HEK293 (cell line): ENCODE data around the gene HSDL1.

ENCODE experiments used
- HOXD13 ChIP-seq: sonication (generic); formaldehyde crosslinking; IDR thresholded peaks from 2 replicates; pipeline ENCODE4 v1.8.0; 2022; ENCODE audit warnings: missing genetic modification reagents, borderline replicate concordance
- KLF16 ChIP-seq: fragments of 450-650 bp; formaldehyde crosslinking; IDR thresholded peaks from 2 replicates; pipeline ENCODE4 v1.5.1; 2017; ENCODE audit warnings: missing biosample characterization, missing genetic modification characterization
- PRDM2 ChIP-seq: fragments of 450-650 bp; formaldehyde crosslinking; IDR thresholded peaks from 2 replicates; pipeline ENCODE4 v1.5.1; 2016; ENCODE audit warnings: missing biosample characterization, missing genetic modification characterization, borderline replicate concordance
- SP3 ChIP-seq: fragments of 450-650 bp; formaldehyde crosslinking; IDR thresholded peaks from 2 replicates; pipeline ENCODE4 v1.5.1; 2016; ENCODE audit warnings: missing biosample characterization, missing genetic modification characterization
- ZBTB11 ChIP-seq: fragments of 450-650 bp; formaldehyde crosslinking; conservative IDR thresholded peaks from 2 replicates; pipeline ENCODE4 v1.5.1; 2016; ENCODE audit warnings: low read depth, missing biosample characterization, missing genetic modification characterization
- ZBTB48 ChIP-seq: fragments of 450-650 bp; formaldehyde crosslinking; IDR thresholded peaks from 2 replicates; pipeline ENCODE4 v1.5.1; 2016; ENCODE audit warnings: missing biosample characterization, missing genetic modification characterization
- ZNF114 ChIP-seq: fragments of 450-650 bp; formaldehyde crosslinking; IDR thresholded peaks from 2 replicates; pipeline ENCODE4 v1.5.0; 2017; ENCODE audit warnings: missing biosample characterization, missing genetic modification characterization
- ZNF248 ChIP-seq: fragments of 450-650 bp; formaldehyde crosslinking; IDR thresholded peaks from 2 replicates; pipeline ENCODE4 v1.5.1; 2017; ENCODE audit warnings: missing biosample characterization, missing genetic modification characterization
- ZNF266 ChIP-seq: fragments of 450-650 bp; formaldehyde crosslinking; IDR thresholded peaks from 2 replicates; pipeline ENCODE4 v1.5.1; 2016; ENCODE audit warnings: missing biosample characterization, missing genetic modification characterization, low read depth
- ZNF518A ChIP-seq: fragments of 450-650 bp; formaldehyde crosslinking; conservative IDR thresholded peaks from 2 replicates; pipeline ENCODE4 v1.5.1; 2016; ENCODE audit warnings: low read depth, missing biosample characterization, missing genetic modification characterization
- ZNF558 ChIP-seq: fragments of 450-650 bp; formaldehyde crosslinking; IDR thresholded peaks from 2 replicates; pipeline ENCODE4 v1.5.1; 2016; ENCODE audit warnings: missing biosample characterization, missing genetic modification characterization
- ZNF571 ChIP-seq: fragments of 450-650 bp; formaldehyde crosslinking; IDR thresholded peaks from 2 replicates; pipeline ENCODE4 v1.5.0; 2017; ENCODE audit warnings: missing biosample characterization, missing genetic modification characterization
- ZNF76 ChIP-seq: fragments of 450-650 bp; formaldehyde crosslinking; IDR thresholded peaks from 2 replicates; pipeline ENCODE4; 2016; ENCODE audit warnings: low read depth, missing biosample characterization, missing genetic modification characterization, borderline replicate concordance
- ZNF768 ChIP-seq: fragments of 450-650 bp; formaldehyde crosslinking; IDR thresholded peaks from 2 replicates; pipeline ENCODE4 v1.5.1; 2018; ENCODE audit warnings: missing biosample characterization, mild to moderate bottlenecking, missing genetic modification characterization
- ZNF792 ChIP-seq: fragments of 450-650 bp; formaldehyde crosslinking; IDR thresholded peaks from 2 replicates; pipeline ENCODE4 v1.5.1; 2016; ENCODE audit warnings: missing biosample characterization, missing genetic modification characterization
- TF ChIP-seq, protein P1 (sequence below): fragments of 450-650 bp; formaldehyde crosslinking; IDR thresholded peaks from 2 replicates; pipeline ENCODE4 v1.5.1; 2017; ENCODE audit warnings: missing biosample characterization, missing genetic modification characterization
- TF ChIP-seq, protein P2 (sequence below): fragments of 450-650 bp; formaldehyde crosslinking; IDR thresholded peaks from 2 replicates; pipeline ENCODE4 v1.5.1; 2016; ENCODE audit warnings: missing biosample characterization, missing genetic modification characterization
- TF ChIP-seq, protein P3 (sequence below): fragments of 450-650 bp; formaldehyde crosslinking; IDR thresholded peaks from 2 replicates; pipeline ENCODE4 v1.5.1; 2016; ENCODE audit warnings: missing biosample characterization, missing genetic modification characterization

HSDL1 gene

GRCh38 chr16:84186685-84187437 lies 41.9 kb upstream of the HSDL1 start, which contains the start of gene TAF1C (continued):
- TF ChIP-seq ZNF518A (peak; percentile 90), KLF16 (tag by site-specific recombination) (peak; percentile 45), ZNF76 (tag by site-specific recombination) (no peak), HOXD13 (CRISPR knock-in tag) (no peak), ZNF768 (tag by site-specific recombination) (no peak), ZNF792 (no peak), ZNF266 (no peak), ZNF571 (tag by site-specific recombination) (no peak), ZNF558 (no peak), ZBTB48 (tag by site-specific recombination) (0 out of 2 replicates have a peak, but pooled peaks have one; percentile 38), ZBTB11 (peak; percentile 89), SP3 (tag by site-specific recombination) (peak; percentile 26; the same call in 1 of the 2 replicates), PRDM2 (tag by site-specific recombination) (no peak), ZNF248 (no peak), ZNF114 (no peak)
- TF ChIP-seq, protein P1, sequence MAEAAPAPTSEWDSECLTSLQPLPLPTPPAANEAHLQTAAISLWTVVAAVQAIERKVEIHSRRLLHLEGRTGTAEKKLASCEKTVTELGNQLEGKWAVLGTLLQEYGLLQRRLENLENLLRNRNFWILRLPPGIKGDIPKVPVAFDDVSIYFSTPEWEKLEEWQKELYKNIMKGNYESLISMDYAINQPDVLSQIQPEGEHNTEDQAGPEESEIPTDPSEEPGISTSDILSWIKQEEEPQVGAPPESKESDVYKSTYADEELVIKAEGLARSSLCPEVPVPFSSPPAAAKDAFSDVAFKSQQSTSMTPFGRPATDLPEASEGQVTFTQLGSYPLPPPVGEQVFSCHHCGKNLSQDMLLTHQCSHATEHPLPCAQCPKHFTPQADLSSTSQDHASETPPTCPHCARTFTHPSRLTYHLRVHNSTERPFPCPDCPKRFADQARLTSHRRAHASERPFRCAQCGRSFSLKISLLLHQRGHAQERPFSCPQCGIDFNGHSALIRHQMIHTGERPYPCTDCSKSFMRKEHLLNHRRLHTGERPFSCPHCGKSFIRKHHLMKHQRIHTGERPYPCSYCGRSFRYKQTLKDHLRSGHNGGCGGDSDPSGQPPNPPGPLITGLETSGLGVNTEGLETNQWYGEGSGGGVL (tag by site-specific recombination) = no peak
- TF ChIP-seq, protein P2, sequence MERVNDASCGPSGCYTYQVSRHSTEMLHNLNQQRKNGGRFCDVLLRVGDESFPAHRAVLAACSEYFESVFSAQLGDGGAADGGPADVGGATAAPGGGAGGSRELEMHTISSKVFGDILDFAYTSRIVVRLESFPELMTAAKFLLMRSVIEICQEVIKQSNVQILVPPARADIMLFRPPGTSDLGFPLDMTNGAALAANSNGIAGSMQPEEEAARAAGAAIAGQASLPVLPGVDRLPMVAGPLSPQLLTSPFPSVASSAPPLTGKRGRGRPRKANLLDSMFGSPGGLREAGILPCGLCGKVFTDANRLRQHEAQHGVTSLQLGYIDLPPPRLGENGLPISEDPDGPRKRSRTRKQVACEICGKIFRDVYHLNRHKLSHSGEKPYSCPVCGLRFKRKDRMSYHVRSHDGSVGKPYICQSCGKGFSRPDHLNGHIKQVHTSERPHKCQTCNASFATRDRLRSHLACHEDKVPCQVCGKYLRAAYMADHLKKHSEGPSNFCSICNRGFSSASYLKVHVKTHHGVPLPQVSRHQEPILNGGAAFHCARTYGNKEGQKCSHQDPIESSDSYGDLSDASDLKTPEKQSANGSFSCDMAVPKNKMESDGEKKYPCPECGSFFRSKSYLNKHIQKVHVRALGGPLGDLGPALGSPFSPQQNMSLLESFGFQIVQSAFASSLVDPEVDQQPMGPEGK (tag by site-specific recombination) = peak; percentile 68
- TF ChIP-seq, protein P3, sequence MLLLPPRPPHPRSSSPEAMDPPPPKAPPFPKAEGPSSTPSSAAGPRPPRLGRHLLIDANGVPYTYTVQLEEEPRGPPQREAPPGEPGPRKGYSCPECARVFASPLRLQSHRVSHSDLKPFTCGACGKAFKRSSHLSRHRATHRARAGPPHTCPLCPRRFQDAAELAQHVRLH = peak; percentile 100
